ENCODE data around the gene AGXT.
A peak's percentile ranks its signal among the peaks of the same experiment; 100 is the strongest.

The AGXT gene

GRCh38 chr2:240869109-240869955 lies 708 bp downstream of the AGXT start:
- Histone ChIP-seq H3K36me3 (ENCODE audit: low read depth) (no peaks in the 10 kb centered on the region), H3K27ac (ENCODE audit: poor library complexity, severe bottlenecking) (no peak overlapping the region), H3K27me3 (ENCODE audit: insufficient read depth, poor library complexity, severe bottlenecking) (no peaks in the 10 kb centered on the region), H3K4me1 (ENCODE audit: insufficient read depth, poor library complexity, severe bottlenecking) (no peaks in the 10 kb centered on the region), H3K4me3 (ENCODE audit: severe bottlenecking) (no peak overlapping the region), H3K9me3 (ENCODE audit: severe bottlenecking) (no peaks in the 10 kb centered on the region)
- ATAC-seq (ENCODE audit: low read depth) (no peak), DNase-seq (ENCODE audit: low spot score) (no peak)
- no peak for TF ChIP-seq CTCF (IDR thresholded peaks at IDR 0.05; ENCODE audit: poor library complexity, severe bottlenecking)

- TF ChIP-seq CTCF (IDR thresholded peaks at IDR 0.05; ENCODE audit: poor library complexity, severe bottlenecking): no peak
- Histone ChIP-seq H3K9me3 (ENCODE audit: severe bottlenecking) (no peaks in the 10 kb centered on the region), H3K4me3 (ENCODE audit: severe bottlenecking) (no peak overlapping the region), H3K27ac (ENCODE audit: poor library complexity, severe bottlenecking) (no peak overlapping the region), H3K4me1 (ENCODE audit: insufficient read depth, poor library complexity, severe bottlenecking) (no peaks in the 10 kb centered on the region), H3K36me3 (ENCODE audit: low read depth) (no peaks in the 10 kb centered on the region), H3K27me3 (ENCODE audit: insufficient read depth, poor library complexity, severe bottlenecking) (no peaks in the 10 kb centered on the region)
- DNase-seq (ENCODE audit: low spot score): no peak
- no peak for ATAC-seq (ENCODE audit: low read depth)
Observed at GRCh38 chr2:240869956-240870875, 1.6 kb downstream of the AGXT start.

GRCh38 chr2:240871071-240871958 lies 2.7 kb downstream of the AGXT start:
- no peaks in the 10 kb centered on the region for H3K36me3 ChIP-seq (ENCODE audit: low read depth)
- ATAC-seq (ENCODE audit: low read depth) (no peak), DNase-seq (ENCODE audit: low spot score) (no peak)
- H3K27ac ChIP-seq (ENCODE audit: poor library complexity, severe bottlenecking): no peak overlapping the region
- no peaks in the 10 kb centered on the region for H3K27me3 ChIP-seq (ENCODE audit: insufficient read depth, poor library complexity, severe bottlenecking)
- no peaks in the 10 kb centered on the region for H3K9me3 ChIP-seq (ENCODE audit: severe bottlenecking)
- no peak overlapping the region for H3K4me3 ChIP-seq (ENCODE audit: severe bottlenecking)
- H3K4me1 ChIP-seq (ENCODE audit: insufficient read depth, poor library complexity, severe bottlenecking): no peaks in the 10 kb centered on the region
- TF ChIP-seq CTCF (IDR thresholded peaks at IDR 0.05; ENCODE audit: poor library complexity, severe bottlenecking): no peak

- DNase-seq (ENCODE audit: low spot score): peak; percentile 32
- ATAC-seq (ENCODE audit: low read depth): no peak; the same call in 2 of the 3 replicates
- Histone ChIP-seq H3K4me1 (ENCODE audit: insufficient read depth, poor library complexity, severe bottlenecking) (no peaks in the 10 kb centered on the region), H3K9me3 (ENCODE audit: severe bottlenecking) (no peaks in the 10 kb centered on the region), H3K27me3 (ENCODE audit: insufficient read depth, poor library complexity, severe bottlenecking) (no peaks in the 10 kb centered on the region), H3K4me3 (ENCODE audit: severe bottlenecking) (no peak overlapping the region), H3K27ac (ENCODE audit: poor library complexity, severe bottlenecking) (no peak overlapping the region), H3K36me3 (ENCODE audit: low read depth) (no peaks in the 10 kb centered on the region)
- TF ChIP-seq CTCF (IDR thresholded peaks at IDR 0.05; ENCODE audit: poor library complexity, severe bottlenecking): no peak
Observed at GRCh38 chr2:240872317-240873097, 3.9 kb downstream of the AGXT start.

Data from RWPE2 (cell line).